Stimulated activated CD4-positive, alpha-beta T cell treated with anti-CD3 and anti-CD28 coated beads, Interleukin-2, amount 100 ng/mL, for 24 hours (primary cell): ENCODE measurements around the gene GSG1L.
A peak's percentile ranks its signal among the peaks of the same experiment; 100 is the strongest.
"Not testable (repeated sequence)": the region's sequence is repeated elsewhere in the genome, so short reads cannot be mapped to it uniquely, and the experiment has no call there.

Source experiments
- DNase-seq, 2 donors: peaks; one replicate each; pipeline ENCODE4 v3.0.0-alpha.2; 2020

The GSG1L gene

DNA sequence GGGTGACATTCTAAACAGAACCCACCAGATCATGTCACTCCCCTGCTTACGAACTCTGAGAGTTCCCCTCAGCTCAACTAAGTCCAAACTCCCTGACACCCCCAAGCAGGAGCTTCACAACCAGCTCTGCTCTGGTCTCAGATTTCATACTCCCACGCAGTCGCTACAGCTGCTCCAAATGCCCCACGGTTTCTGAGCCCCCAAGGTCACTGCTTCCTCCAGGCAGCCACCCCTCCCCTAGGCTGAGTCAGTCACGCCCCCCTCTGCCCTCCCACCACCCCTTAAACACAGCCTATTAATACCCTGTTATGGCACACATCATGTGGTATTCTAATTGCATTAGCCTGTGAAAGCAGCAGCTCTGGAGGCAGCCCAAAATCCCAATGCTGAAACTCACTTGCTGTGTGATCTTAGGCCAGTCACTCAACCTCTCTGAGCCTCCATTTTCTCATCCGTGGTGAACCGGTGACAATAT, 51.5 kb downstream of the GSG1L start:
- no peak for DNase-seq

DNA sequence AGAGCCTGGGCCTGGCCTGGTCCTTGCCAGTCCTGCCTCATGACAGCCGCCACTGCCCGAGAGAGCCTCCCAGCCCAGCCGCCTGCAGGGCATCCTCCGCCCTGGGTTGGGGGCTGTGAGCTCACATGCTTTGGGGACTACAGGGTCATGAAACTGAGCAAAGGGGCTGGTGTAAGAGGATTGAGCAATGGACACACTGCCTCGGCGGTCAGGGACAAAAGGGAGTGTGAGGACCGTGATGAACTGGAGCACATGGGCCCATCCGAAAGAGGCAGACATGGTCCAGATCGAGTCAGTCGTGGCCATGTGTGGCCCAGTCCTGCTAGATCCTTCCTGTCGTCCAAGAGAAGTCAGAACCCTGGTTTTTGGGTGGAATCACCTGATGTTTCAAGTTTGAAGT, 52.3 kb downstream of the GSG1L start:
- no peak for DNase-seq

DNA sequence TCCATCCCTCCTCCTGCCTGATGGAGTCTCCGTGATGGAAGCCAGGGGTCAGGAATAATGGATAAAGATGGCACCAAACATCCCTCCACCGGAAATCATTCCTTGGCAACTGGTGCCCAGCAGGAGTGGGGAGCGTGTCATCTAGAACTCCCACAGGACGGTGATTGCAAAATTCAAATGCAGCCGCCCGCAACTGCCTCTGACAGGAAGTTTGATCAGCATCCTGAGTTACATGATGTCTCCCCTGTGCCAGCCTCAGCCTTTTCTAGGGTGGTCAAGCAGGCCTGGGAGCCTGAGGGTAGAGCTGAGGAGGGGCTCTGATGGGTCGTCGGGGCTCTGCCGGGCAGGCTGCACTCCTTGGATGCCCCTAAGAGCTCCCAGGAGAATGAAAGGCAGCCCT, 52.8 kb downstream of the GSG1L start:
- no peak for DNase-seq

DNA sequence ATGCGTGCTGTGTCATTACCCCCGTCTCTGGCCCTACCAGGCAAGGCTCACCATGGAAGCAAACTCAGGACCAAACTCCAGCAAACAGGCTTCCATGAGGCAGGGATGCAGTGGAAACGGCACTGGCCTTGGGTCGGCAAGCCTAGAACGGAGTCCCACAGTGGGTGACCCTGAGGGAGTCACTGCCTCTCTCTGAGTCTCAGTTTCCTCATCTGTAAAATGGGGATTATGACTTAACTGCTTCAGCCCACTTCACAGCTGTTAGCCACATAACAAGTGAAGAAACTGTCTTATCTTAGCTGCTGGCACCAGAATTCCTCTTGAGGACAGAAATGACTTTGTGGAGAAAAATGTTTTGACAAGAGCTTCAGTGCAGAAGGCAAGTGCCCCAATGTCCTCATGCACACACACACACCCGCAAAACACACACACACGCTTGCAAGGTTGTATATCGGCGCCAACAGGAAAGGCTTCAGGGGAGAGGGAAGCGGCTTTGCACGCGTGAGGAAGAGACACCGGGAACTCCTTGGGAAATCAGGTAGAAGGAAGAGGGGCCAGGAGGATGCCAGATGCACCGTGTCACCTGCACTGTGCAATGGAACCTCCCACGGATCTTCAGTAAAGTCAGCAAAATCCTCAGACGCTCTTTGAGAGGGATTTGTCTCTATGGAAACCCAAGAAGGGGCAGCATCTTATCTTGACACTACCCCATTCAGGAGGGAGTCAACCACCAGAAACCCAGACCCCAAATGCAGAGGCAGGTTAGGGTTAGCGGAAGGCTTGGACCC, 53.7 kb downstream of the GSG1L start:
- no peak for DNase-seq

DNA sequence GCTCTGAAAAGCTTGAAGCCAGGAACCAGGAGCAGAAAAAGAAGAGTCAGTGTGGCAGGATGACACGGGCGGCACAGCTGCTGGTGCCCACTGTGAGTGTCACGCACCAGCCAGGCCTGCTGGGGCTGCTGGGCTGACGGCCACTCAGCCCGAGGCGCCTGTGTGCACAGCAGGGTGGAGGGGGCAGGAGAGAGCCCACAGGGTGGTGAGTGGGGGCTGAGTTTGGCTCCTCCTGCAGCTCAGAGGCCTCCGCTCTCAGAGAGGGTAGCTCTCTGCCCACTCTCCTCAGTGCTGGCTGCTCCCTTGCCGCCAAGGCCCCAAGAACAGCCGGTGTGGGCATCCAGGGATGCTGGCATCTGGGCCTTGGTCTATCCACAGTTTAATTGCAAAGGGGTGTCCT, 59.6 kb downstream of the GSG1L start:
- no peak for DNase-seq

DNA sequence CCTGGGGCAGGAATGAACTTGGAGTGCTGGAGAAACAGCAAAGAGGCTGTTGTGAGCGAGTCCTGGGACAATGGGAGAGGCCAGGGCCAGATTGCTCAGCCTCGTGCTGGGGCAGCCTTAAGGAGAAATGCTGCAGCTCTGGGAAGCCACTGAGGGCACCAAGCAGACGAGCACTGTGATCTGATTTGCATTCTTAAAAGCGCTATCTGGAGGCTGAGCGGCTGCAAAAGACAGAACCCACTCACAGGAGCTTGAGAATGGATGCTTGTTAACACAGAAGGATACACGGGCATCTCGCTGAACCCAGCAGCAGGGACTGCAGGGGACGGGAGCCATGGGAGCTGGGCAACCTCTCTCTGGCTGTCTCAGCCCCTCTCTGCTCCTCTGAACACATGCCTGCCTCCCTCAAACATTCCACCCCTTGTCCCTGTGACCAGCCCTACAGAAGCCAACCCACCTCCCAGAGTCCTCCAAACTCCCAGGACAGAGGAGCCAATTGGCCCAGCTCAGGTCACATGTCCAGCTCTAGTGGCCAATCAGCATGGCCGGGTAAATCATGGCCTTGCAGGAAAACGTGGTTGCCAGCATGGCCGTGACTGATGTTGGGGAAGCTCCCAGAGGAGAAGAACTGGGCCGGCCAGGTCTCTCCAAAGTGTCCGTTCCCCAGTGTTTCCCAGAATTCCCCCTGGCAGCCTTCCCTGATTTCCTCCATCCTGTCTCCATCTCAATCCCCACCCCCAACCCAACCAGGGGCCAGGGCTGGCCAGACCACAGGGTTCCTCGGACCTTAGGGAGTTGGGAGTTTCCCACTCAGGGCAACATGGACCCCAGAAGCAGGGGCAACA, 60.3 kb downstream of the GSG1L start:
- no peak for DNase-seq

DNA sequence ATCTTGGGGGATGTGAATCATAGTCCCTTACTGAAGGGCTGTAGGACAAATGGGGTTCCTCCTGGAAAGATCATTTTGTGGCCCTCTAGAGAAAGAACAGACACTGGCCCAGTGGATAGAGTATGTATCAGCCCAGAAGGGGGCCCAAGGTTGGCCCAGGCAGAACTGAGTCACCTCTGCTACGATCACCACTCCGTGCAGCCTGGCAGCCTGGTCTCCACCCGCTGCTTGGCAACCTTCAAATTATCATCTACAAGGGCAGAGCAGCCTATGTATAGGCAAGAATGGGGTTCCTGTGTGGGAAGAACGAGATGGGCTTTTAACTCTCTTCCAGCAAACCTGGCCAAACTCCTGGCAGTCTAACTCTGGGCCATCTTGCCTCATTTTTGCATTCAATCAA, 61.9 kb downstream of the GSG1L start:
- no peak for DNase-seq

DNA sequence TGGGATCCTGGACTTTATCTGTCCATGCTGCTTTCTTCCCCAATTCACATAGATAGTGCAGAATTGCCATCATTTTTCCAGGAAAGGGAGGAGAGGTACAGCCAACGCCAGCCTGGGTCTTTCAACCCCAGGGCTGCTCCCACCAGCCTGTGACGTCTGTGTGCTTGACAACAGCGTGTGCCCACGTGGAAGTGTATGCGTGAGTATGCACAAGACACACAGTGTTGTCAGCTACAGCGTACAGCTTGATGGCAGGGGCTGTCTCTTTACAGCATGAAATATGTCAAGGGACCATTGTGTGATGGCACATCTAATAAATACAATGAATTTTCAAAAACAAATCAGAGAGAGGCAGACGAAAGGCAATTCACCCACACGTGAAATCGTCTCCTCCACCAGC, 62.3 kb downstream of the GSG1L start:
- DNase-seq, result no peak

DNA sequence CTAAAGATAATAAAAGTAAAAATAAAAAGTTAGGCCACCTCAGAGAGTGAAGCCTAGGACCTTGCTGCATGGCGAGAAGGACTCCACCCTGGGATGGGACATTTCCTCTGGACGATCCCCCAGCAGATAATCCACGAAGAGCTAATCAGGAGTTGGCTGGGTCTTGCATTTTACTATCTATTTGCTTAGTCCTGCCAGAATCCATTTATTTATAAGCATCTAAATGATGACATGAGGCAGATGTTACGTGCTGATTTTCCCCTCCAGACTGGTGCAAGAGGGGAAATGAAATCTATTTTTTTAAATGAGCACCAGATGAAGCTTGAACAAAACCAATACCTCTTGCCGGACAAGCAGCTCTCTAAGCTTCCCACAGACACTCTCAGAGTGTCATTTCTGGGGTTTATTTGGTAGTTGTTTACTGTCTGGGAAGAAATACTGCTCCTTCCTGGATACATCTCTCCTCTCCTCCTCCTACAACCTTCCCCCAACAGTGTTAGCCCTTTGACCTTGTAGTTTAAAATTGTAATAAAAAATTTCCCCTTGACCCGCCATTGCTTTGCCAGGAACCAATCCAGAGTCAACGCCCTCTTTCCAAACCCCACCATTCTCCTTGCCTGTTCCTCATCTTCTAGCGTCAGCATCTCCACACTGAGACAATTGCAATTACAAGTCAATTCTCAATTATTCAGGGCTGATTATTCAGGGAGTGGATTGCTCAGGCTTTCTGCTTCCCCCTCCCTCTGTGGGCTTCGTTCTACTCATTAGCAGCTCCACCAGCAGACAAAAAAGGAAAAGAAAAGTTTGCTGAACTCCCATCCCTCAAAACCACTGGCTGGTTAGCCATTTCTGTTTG, 63.0 kb downstream of the GSG1L start:
- no peak for DNase-seq

DNA sequence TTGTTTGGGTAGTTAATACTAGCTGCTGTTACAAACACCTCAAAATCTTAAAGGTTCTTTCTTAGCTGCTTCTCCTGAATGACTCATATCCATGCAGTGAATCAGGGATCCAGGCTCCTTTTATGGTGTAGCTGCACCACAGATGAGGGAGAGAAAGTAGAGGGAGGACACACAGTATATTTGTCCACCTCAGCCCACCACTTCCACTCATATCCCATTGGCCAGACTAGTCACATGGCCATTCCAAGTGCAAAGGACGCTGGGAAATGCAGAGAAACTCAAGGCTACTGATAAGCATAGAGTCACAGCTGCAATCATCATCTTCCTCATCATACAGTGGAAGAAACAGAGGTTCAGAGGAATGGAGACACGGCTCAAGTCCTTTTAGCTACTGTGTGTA, 63.8 kb downstream of the GSG1L start:
- no peak for DNase-seq

DNA sequence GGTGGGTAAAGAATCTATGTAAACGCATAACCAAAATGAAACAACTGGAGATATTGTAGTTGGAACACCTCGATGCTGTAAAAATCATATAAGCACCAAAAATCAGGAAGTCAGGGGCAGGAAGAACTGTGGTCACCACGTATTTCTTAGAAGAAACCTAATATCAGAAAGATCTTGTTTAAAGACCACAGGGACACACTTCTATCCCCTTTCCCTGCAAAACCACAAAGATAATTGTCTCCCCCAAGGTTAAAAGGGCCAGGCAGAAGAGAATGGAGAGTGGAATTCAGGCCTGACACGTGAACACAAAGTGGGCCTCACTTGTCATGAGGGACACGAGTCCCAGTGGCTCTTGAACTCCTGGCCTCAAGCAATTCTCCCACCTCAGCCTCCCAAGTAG, 68.1 kb downstream of the GSG1L start:
- no peak for DNase-seq

DNA sequence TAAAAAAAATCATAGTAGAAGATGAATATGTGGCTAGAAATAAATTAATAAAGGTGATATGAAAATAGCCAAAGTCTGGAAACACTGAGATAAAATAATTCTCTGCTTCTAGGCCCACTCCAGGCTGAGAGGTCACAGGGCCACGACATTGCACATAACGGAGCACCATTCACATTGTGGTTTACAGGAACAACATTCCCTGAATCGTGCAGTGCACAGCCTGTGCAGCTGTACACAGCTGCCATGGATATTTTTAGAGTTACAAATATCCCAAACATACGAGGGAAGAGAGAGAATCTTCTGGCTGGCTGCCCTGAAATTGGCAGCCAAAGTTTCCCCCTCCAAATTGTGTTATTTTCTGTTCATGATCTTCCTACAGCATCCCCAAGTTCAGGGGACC, 68.8 kb downstream of the GSG1L start:
- DNase-seq, result no peak

DNA sequence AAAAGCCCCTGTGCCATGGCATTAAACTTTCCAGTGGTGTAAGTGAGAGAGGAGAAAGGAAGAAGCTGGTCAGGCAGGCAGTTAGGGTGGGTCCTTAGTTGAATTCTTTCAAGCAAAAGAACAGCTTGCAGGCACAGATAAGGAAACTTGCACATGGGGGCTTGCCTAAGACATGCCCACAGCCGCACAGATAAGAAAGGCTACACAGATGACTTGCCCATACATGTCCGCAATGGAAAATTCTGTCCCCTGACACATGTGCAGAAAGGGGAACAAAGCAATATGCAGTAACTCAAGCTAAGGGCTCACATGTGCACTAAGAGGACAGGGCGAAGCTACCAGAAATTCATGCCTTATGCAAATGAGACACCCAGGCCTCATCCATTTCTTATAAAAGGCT, 69.9 kb downstream of the GSG1L start:
- no peak for DNase-seq

DNA sequence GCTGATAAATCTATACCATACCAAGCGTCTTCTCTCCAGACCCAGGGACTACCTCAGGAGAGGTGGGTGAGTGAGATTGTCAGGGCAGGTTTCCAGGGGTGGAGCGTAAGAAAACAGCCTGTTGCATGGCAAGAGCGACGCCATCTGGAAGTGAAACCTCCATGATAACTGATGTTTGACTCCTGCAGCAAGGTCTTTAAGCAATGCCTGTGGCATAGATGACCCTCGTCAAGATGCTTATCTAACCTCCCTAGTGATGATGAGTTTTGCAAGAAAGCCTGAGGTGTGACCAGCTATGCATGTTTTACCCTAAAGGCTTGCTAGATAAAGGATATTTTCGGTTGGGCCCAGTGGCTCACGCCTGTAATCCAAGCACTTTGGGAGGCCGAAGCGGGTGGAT, 71.6 kb downstream of the GSG1L start:
- DNase-seq, result no peak

DNA sequence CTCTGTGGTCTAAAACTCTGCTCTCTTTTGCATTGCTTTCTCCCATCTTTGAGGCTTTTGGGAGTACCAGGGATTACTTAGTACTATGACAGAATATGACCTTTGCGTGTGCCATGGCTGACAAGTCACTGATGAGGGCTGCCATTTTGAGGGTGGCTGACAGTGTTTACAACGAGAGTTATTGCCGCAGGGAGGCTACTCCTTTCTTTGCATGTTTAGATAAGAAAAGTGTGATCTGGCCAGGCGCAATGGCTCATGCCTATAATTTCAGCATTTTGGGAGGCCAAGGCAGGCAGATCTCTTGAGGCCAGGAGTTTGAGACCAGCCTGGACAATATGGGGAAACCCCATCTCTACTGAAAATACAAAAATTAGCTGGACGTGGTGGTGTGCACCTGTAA, 77.5 kb downstream of the GSG1L start:
- no peak for DNase-seq

DNA sequence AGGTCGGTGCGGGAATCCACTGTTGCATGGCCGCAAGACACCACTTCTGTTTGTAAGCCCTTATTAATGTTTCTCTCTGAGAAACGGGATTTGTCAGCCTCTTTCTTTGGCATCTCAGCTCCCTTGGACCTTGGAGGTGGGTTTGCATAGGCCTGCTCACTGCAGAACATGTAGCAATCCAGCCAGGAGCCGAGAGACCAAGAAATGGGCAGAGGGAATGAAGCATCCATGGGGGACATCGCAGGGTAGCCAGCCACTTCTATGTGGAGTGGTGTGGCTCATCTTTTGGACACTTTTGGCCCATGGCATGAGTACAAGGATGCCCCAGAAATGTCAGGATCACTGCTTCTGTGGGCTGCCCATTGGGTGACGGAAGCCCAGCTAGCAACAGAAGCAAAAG, 79.4 kb downstream of the GSG1L start:
- no peak for DNase-seq

DNA sequence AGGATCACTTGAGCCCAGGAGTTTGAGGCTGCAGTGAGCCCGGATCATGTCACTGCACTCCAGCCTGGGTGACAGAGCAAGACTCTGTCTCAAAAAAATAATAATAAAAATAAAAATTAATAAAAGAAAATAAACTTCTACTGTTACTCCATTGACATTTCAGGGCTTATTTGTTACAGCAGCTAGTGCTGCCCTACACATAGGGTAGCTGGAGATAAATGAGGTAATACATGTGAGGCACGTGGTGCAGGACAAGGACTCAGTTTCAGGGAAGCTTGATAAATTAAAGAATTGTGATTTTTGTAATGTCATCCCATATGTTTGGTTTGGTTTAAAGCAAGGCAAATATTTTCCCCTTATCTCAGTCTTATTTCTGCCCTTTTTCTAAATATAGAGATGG, 80.3 kb downstream of the GSG1L start:
- DNase-seq, result no peak

DNA sequence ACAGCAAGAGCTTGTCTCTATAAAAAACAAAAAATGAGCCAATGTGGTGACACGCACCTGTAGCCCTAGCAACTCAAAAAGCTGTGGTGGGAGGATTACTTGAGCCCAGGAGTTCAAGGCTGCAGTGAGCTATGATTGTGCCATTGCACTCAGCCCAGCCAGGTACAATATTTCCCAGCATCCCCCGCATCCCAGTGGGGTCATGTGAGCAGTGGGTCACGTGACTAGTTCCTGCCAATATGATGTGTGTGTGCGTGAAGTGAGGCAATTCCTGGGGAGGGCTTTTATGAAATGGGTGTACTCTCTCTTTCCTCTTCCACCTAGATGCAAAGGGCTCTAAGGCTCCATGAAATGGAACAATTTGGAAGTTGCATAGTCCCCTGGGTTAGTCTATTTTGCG, 81.3 kb downstream of the GSG1L start:
- peak in 1 of 2 donors; percentile 6 for DNase-seq

DNA sequence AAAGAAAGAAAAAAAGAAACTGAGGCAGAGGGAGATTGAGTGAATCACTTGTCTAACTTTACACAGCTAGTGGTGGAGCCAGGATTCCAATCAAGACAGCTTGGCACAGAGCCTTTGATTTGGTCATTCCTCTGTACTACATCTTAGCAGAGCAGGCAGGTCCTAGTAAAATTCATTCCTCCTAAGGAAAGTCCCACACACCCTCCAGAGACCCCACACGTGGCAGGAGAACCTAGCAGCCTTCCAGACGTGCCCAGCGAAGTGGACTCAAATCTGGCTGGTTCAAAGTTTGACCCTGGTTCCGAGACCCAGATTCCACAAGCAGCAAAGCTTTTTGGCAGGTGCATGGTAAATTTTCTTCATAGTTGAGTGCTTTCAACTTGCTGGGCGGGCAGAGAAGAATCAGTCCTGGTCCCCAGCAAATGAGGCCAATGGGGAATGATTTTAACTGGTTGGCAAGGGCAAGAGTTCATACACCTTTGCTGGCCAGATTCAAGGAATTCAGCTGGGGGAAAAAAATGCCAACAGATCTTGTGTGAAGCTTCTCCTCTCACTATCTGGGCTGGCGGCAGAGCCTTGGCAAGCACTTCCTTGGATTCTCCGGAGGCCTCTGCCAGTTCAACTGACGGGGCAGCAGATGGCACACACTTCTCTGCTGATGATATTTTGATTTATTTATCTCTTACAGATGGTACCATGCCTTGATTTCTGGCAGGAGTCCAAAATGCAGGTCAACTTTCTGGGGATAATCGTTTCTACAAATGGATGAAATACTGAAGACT, 82.4 kb downstream of the GSG1L start:
- no peak for DNase-seq

DNA sequence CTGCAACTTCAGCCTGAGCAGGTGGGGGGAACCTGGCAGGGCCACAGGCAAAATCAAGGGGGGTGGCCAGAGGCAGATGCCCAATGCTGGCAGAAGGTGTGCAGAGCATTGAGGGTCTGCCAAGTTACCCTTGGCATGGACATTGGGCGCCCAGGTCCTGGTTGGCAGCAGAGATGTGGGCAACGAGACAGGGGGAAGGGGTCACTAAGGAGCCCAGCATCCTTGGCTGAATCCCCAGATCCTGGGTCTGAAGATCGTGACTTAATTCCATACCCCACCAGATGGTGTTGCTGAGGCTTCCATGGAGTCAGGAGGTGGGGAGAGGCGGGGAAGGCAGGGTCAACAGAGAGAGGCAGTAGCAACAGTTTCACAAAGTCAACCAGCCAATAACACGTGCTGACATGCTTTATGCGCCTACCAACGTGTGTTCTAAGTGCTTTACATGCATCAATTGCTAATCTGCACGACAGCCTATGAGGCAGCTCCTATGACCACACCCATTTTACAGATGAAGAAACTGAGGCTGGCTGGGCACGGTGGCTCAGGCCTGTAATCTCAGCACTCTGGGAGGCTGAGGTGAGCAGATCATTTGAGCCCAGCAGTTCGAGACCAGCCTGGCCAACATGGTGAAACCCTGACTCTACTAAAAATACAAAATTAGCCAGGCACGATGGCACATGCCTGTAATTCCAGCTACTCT, 83.3 kb downstream of the GSG1L start:
- DNase-seq, result no peak

DNA sequence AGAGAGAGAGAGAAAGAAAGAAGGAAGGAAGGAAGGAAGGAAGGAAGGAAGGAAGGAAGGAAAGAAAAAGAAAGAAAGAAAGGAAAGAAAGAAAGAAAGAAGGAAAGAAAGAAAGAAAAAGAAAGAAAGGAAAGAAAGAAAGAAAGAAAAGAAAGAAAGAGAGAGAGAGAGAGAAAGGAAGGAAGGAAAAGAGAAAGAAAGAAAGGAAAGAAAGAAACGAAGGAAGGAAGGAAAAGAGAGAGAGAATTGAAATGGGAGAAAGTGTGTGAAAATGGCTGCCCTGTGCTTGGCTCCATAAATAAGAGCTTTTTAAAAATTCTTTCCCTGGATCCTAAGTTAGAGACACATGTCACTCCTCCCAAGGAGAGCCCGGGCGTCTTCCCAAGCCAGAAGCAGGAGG, 83.8 kb downstream of the GSG1L start:
- not testable (repeated sequence) for DNase-seq

DNA sequence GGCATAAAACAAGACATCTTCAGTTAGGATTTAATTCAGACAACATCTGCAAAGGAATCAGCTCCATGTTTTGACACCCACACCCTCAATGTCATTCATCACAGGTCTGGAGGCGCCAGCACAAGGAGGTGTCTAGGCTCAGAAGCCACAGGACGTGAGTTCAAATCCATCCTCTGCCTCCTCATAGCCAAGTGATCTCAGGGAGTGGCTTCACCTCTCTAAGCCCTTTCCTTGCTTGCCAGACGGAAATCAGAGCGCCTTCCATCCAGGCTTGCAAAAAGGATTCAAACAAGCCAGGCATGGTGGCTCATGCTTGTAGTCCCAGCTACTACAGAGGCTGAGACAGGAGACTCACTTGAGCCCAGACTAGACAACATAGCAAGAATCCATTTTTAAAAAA, 84.6 kb downstream of the GSG1L start:
- DNase-seq, result no peak
